Breast epithelium (tissue), 4 donors: Measurements from ENCODE around the gene CD83. TPM values are rescaled to one million over a fixed set of nuclear protein-coding genes. Genes with fewer than 3 reads are reported as not detected.

ENCODE experiments used
- DNase-seq, 2 donors: peaks; one replicate each; pipeline ENCODE4 v3.0.0-alpha.2; 2019; ENCODE audit warnings: low spot score in 2 of 2
- H3K27ac ChIP-seq, 2 donors: fragments of 200-600 bp; sonication (generic) in 1 of 2; one replicate each; pipeline ENCODE4 v1.5.1; 2016 to 2019; ENCODE audit warnings: mild to moderate bottlenecking in 1 of 2
- H3K27me3 ChIP-seq, 2 donors: fragments of 200-600 bp; sonication (generic) in 1 of 2; one replicate each; pipeline versions ENCODE4 v1.5.1 to v1.6.0; 2017 to 2019; ENCODE audit warnings: control low read depth in 1 of 2, mild to moderate bottlenecking in 1 of 2
- H3K36me3 ChIP-seq: fragments of 200-600 bp; one replicate; pipeline ENCODE4 v1.5.1; 2019
- H3K4me1 ChIP-seq, 2 donors: fragments of 200-600 bp; sonication (generic); one replicate each; pipeline ENCODE4 v1.5.1; 2016 to 2019; ENCODE audit warnings: control low read depth in 1 of 2
- H3K4me3 ChIP-seq, 3 donors: fragments of 200-600 bp; sonication (generic); 1 replicate in 2 of 3; 2 replicates in 1 of 3; pipeline ENCODE4 v1.5.1; 2016 to 2019; ENCODE audit warnings: mild to moderate bottlenecking in 3 of 3, moderate library complexity in 2 of 3
- H3K9me3 ChIP-seq, 2 donors: fragments of 200-600 bp; sonication (generic) in 1 of 2; one replicate each; pipeline ENCODE4 v1.5.1; 2016 to 2019; ENCODE audit warnings: control low read depth in 1 of 2
- POLR2A ChIP-seq: fragments of 450-650 bp; IDR thresholded peaks from one replicate; pipeline ENCODE4 v1.6.1; 2016; ENCODE audit warnings: antibody characterized with exemption, mild to moderate bottlenecking, moderate library complexity
- POLR2AphosphoS5 ChIP-seq, 3 donors: sonication (generic); formaldehyde crosslinking; IDR thresholded peaks; one replicate each; pipeline ENCODE4 v1.6.1; 2017; ENCODE audit warnings: antibody characterized with exemption in 3 of 3
- intact Hi-C: fragments of 100-400 bp; cut with DNase I; formaldehyde crosslinking; loops from one replicate; pipeline ENCODE4 v1.15.1; 2023; ENCODE audit warnings: low total_unique reads
- total RNA-seq, 3 donors: library from RNA; depleted of rRNA; stranded (reverse); fragments of >200 nt; gene quantifications; one replicate each; pipeline ENCODE4 v1.1.0, GENCODE V29; 2016
- TF ChIP-seq, protein P1 (sequence below), 3 donors: fragments of 450-650 bp; IDR thresholded peaks; one replicate each; pipeline ENCODE4 v1.5.1; 2016 to 2017; ENCODE audit warnings: antibody characterized with exemption in 3 of 3, mild to moderate bottlenecking in 3 of 3, moderate library complexity in 3 of 3

The CD83 gene
- total RNA-seq, 3 donors from 2014 or later = 2.9 to 18.4 (median 4.0) TPM

DNA sequence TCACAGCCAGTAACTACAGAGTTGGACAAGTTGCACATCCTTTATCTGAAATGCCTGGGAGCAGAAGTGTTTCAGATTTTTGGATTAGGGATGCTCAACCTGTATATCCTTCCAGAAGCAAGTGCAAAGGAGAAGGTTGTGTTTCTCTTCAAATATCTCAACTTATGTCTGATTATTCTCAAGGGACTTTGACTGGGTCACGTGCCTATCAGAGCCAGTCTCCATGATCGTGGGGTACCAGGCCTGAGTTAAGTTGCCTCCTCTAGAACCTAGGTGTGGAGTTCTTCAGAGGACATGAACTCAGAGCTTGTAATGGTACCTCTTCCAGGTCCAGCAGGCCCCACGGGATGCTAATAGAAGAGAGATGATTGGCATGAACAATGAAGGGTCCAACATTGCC, 7.8 kb downstream of the CD83 start:
- Histone ChIP-seq H3K27me3 (no peaks in the 10 kb centered on the region), H3K4me1 (no peaks in the 10 kb centered on the region), H3K9me3 (no peaks in the 10 kb centered on the region), H3K4me3 (no peak overlapping the region), H3K36me3 (no peaks in the 10 kb centered on the region), H3K27ac (no peak overlapping the region)
- TF ChIP-seq POLR2AphosphoS5 (IDR thresholded peaks at IDR 0.05) = no peak
- TF ChIP-seq, protein P1, sequence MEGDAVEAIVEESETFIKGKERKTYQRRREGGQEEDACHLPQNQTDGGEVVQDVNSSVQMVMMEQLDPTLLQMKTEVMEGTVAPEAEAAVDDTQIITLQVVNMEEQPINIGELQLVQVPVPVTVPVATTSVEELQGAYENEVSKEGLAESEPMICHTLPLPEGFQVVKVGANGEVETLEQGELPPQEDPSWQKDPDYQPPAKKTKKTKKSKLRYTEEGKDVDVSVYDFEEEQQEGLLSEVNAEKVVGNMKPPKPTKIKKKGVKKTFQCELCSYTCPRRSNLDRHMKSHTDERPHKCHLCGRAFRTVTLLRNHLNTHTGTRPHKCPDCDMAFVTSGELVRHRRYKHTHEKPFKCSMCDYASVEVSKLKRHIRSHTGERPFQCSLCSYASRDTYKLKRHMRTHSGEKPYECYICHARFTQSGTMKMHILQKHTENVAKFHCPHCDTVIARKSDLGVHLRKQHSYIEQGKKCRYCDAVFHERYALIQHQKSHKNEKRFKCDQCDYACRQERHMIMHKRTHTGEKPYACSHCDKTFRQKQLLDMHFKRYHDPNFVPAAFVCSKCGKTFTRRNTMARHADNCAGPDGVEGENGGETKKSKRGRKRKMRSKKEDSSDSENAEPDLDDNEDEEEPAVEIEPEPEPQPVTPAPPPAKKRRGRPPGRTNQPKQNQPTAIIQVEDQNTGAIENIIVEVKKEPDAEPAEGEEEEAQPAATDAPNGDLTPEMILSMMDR (IDR thresholded peaks at IDR 0.05) = no peak
- DNase-seq = no peak
- intact Hi-C loops = no loop called here

DNA sequence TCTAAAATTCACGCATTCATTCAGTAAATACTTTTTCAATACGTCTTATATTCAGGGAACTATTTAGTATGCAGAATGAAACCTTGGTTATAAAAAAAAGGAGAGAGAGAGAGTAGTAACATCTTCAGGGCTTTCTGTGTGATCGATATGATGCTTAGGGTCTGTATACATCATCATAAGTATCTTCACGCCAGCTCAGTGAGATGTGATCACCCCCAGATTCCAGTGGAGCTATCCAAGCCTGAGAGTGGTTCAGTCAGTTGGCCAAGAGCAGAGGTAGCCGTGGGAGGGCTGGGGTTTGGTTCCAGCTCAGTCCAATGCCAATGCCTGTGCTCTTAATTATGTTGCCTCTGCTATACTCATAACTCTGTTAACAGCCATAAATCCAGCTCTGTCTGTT, 8.6 kb downstream of the CD83 start:
- no peaks in the 10 kb centered on the region for H3K9me3 ChIP-seq
- no peaks in the 10 kb centered on the region for H3K27me3 ChIP-seq
- H3K27ac ChIP-seq = no peak overlapping the region
- H3K4me1 ChIP-seq = no peaks in the 10 kb centered on the region
- intact Hi-C loops = no loop called here
- no peaks in the 10 kb centered on the region for H3K36me3 ChIP-seq
- TF ChIP-seq, protein P1 (IDR thresholded peaks at IDR 0.05) = no peak
- TF ChIP-seq POLR2A = no peak
- TF ChIP-seq POLR2AphosphoS5 (IDR thresholded peaks at IDR 0.05) = no peak
- no peak overlapping the region for H3K4me3 ChIP-seq
- no peak for DNase-seq

DNA sequence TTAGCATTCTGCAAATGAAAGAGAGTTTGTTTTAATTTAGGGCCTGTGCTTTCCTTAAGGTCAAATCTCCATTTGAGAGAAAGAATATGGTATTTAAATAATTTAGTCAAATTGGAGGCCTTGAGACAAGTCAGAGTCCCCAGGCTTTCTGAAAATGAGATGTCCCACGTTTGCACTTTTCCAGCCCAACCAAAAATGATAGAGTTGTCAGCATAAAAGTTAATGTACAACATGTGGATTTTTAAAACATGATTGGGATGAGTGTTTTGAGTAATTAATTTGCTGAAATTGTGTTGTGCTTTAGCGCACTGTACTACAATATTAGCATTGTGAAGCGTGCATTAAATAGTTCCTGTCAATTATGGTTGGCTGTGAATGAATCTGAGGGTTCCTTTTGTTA, 10.0 kb downstream of the CD83 start:
- no peak for DNase-seq
- Histone ChIP-seq H3K27ac (no peak overlapping the region), H3K4me1 (no peaks in the 10 kb centered on the region), H3K36me3 (no peaks in the 10 kb centered on the region), H3K9me3 (no peaks in the 10 kb centered on the region), H3K27me3 (no peaks in the 10 kb centered on the region), H3K4me3 (no peak overlapping the region)
- no peak for TF ChIP-seq POLR2AphosphoS5 (IDR thresholded peaks at IDR 0.05)
- intact Hi-C loops = no loop called here

- intact Hi-C loops = no loop called here
- no peaks in the 10 kb centered on the region for H3K4me1 ChIP-seq
- no peak for DNase-seq
- no peaks in the 10 kb centered on the region for H3K9me3 ChIP-seq
- H3K4me3 ChIP-seq = no peak overlapping the region
- no peak overlapping the region for H3K27ac ChIP-seq
- no peaks in the 10 kb centered on the region for H3K36me3 ChIP-seq
- TF ChIP-seq POLR2A (no peak), POLR2AphosphoS5 (IDR thresholded peaks at IDR 0.05) (no peak)
- TF ChIP-seq, protein P1 (IDR thresholded peaks at IDR 0.05) = no peak
- no peaks in the 10 kb centered on the region for H3K27me3 ChIP-seq
Measured at GRCh38 chr6:14128012-14128411, 10.4 kb downstream of the CD83 start.

GRCh38 chr6:14128746-14129145, 11.2 kb downstream of the CD83 start:
- no peaks in the 10 kb centered on the region for H3K4me1 ChIP-seq
- intact Hi-C loops = no loop called here

More at GRCh38 chr6:14128746-14129145, 11.2 kb downstream of the CD83 start:
- no peaks in the 10 kb centered on the region for H3K9me3 ChIP-seq
- H3K36me3 ChIP-seq = no peaks in the 10 kb centered on the region
- no peak overlapping the region for H3K4me3 ChIP-seq
- no peak for TF ChIP-seq POLR2A
- no peak for TF ChIP-seq POLR2AphosphoS5 (IDR thresholded peaks at IDR 0.05)
- TF ChIP-seq, protein P1 (IDR thresholded peaks at IDR 0.05) = no peak
- H3K27ac ChIP-seq = no peak overlapping the region
- no peaks in the 10 kb centered on the region for H3K27me3 ChIP-seq
- no peak for DNase-seq
